CD4-positive, alpha-beta T cell (primary cell): Measurements from ENCODE around the gene TTBK1. TPM values are rescaled to one million over a fixed set of nuclear protein-coding genes. Genes with fewer than 3 reads are reported as not detected.

ENCODE experiments used
- ATAC-seq: fragments of 200-7000 bp; cut with Tn5 transposase; one replicate; pipeline ENCODE4 v1.10.0; 2022; ENCODE audit warnings: mild to moderate bottlenecking; ENCODE audit not compliant: poor library complexity
- CTCF ChIA-PET: fragments of 350-600 bp; sonication (Branson Sonifier 250); formaldehyde crosslinking; loops from one replicate; lab custom pipeline; 2021; ENCODE audit warnings: antibody characterized with exemption, inconsistent platforms; lab: Charles Lee
- POLR2A ChIA-PET: fragments of 350-600 bp; sonication (Branson Sonifier 250); formaldehyde crosslinking; loops from one replicate; lab custom pipeline; 2021; ENCODE audit warnings: antibody characterized with exemption, inconsistent platforms; lab: Charles Lee
- DNase-seq, 14 experiments: peaks; one replicate each; pipeline ENCODE4 v3.0.0-alpha.2; 2013 to 2020; ENCODE audit warnings: mixed read lengths in 2 of 14
- H3K27ac ChIP-seq, 2 donors: one replicate each; pipeline versions ENCODE4 v1.5.1 to v1.7.0; 2013; ENCODE audit warnings: low read length in 2 of 2, low read depth in 1 of 2, mild to moderate bottlenecking in 1 of 2
- H3K27me3 ChIP-seq, 2 experiments: 1 replicate in 1 of 2; 2 replicates in 1 of 2; pipeline versions ENCODE4 v1.6.1 to v1.7.0; 2013; ENCODE audit warnings: low read length in 2 of 2, control low read depth in 1 of 2, mild to moderate bottlenecking in 1 of 2, moderate library complexity in 1 of 2; ENCODE audit not compliant: insufficient read depth in 2 of 2, control insufficient read depth in 1 of 2
- H3K36me3 ChIP-seq: one replicate; pipeline ENCODE4 v1.6.1; 2013; ENCODE audit warnings: low read length, control low read depth; ENCODE audit not compliant: insufficient read depth
- H3K4me1 ChIP-seq: one replicate; pipeline ENCODE4 v1.6.1; 2013; ENCODE audit warnings: low read length, control low read depth; ENCODE audit not compliant: insufficient read depth
- H3K4me3 ChIP-seq: one replicate; pipeline ENCODE4 v1.5.1; 2013; ENCODE audit warnings: mild to moderate bottlenecking, low read length, moderate library complexity
- H3K9me3 ChIP-seq, 2 experiments: 1 replicate in 1 of 2; 2 replicates in 1 of 2; pipeline versions ENCODE4 v1.6.1 to v1.7.0; 2013; ENCODE audit warnings: low read length in 2 of 2, mild to moderate bottlenecking in 2 of 2, control low read depth in 1 of 2, moderate library complexity in 1 of 2; ENCODE audit not compliant: control insufficient read depth in 1 of 2, insufficient read depth in 1 of 2
- H3K27ac Mint-ChIP-seq: one replicate; pipeline ENCODE4 v1.8.0; 2020; ENCODE audit warnings: mixed read lengths
- H3K27me3 Mint-ChIP-seq: one replicate; pipeline ENCODE4 v1.8.0; 2021; ENCODE audit warnings: mixed read lengths
- H3K36me3 Mint-ChIP-seq: one replicate; pipeline ENCODE4 v1.8.0; 2021; ENCODE audit warnings: low read depth, mixed read lengths
- H3K4me1 Mint-ChIP-seq: one replicate; pipeline ENCODE4 v1.8.0; 2021; ENCODE audit warnings: low read depth, mixed read lengths
- H3K4me3 Mint-ChIP-seq: one replicate; pipeline ENCODE4 v1.8.0; 2020; ENCODE audit warnings: mild to moderate bottlenecking, mixed read lengths
- H3K9me3 Mint-ChIP-seq: one replicate; pipeline ENCODE4 v1.8.0; 2020; ENCODE audit warnings: mixed read lengths
- intact Hi-C, 2 experiments: fragments of 100-400 bp; cut with DNase I in 1 of 2; cut with micrococcal nuclease in 1 of 2; formaldehyde crosslinking; loops; one replicate each; pipeline versions ENCODE4 v1.15.1 to v1.9.0; 2023 to 2025; cut with DNase I, micrococcal nuclease
- total RNA-seq, 174 experiments: library from RNA in 2 of 174; stranded (reverse) in 2 of 174; gene quantifications; one replicate each; pipeline ENCODE4 v1.2.3 and lab custom pipeline; 2021 to 2026
- TF ChIP-seq, protein P1 (sequence below): fragments of 200-600 bp; IDR thresholded peaks from one replicate; pipeline ENCODE4 v1.8.0; 2022; ENCODE audit warnings: antibody characterized with exemption, mild to moderate bottlenecking

TTBK1 gene
- total RNA-seq, 2 experiments from 2014 or later, result not detected

DNA sequence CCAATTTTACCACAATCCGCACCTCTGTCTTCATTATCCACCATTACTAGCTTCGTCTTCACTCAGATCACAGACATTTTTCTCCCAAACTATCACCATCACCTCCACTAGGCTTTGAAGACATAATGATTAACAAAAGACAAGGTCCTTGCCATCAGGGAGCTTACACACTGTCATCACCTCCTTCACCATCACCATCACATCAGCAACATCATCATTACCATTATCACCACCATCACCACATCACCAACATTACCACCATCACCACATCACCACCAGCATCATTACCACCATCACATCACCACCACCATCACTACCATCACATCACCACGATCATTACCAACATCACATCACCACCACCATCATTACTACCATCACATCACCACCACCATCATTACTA lies 50.4 kb downstream of the TTBK1 start:
- no peaks in the 10 kb centered on the region for H3K9me3 ChIP-seq
- Mint-ChIP-seq H3K4me3 (no peak overlapping the region), H3K27me3 (peaks cover 7% of the 10 kb centered on the region), H3K36me3 (no peaks in the 10 kb centered on the region), H3K4me1 (no peaks in the 10 kb centered on the region), H3K9me3 (no peaks in the 10 kb centered on the region), H3K27ac (no peak overlapping the region)
- ChIA-PET POLR2A (no interaction called here), CTCF (no interaction called here)
- peaks cover 0 to 5% of the 10 kb centered on the region in 2 experiments for H3K27me3 ChIP-seq
- intact Hi-C loops, result loop anchor here in 1 of 2 experiments (10.0 kb wide), 1 partner anchor 51 kb away; no protein-coding TSS in a partner anchor
- no peaks in the 10 kb centered on the region for H3K36me3 ChIP-seq
- no peak overlapping the region for H3K27ac ChIP-seq
- DNase-seq (no peak), ATAC-seq (no peak)
- TF ChIP-seq, protein P1, sequence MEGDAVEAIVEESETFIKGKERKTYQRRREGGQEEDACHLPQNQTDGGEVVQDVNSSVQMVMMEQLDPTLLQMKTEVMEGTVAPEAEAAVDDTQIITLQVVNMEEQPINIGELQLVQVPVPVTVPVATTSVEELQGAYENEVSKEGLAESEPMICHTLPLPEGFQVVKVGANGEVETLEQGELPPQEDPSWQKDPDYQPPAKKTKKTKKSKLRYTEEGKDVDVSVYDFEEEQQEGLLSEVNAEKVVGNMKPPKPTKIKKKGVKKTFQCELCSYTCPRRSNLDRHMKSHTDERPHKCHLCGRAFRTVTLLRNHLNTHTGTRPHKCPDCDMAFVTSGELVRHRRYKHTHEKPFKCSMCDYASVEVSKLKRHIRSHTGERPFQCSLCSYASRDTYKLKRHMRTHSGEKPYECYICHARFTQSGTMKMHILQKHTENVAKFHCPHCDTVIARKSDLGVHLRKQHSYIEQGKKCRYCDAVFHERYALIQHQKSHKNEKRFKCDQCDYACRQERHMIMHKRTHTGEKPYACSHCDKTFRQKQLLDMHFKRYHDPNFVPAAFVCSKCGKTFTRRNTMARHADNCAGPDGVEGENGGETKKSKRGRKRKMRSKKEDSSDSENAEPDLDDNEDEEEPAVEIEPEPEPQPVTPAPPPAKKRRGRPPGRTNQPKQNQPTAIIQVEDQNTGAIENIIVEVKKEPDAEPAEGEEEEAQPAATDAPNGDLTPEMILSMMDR, result no peak
- no peak overlapping the region for H3K4me3 ChIP-seq
- H3K4me1 ChIP-seq, result no peaks in the 10 kb centered on the region

DNA sequence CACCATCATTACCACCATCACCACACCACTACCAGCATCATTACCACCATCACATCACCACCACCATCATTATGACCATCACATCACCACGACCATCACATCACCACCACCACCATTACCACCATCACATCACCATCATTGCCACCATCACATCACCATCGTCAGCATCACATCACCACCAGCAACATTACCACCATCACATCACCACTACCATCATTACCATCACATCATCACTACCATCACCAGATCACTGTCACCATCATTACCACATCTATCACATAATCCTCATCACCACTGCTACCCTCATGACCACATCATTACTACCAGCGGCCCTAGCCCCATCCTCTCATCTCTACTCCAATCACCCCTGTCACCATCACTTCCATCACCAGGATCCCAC lies 51.3 kb downstream of the TTBK1 start:
- DNase-seq, result no peak
- Histone ChIP-seq H3K27me3 (peaks cover 0 to 5% of the 10 kb centered on the region in 2 experiments), H3K27ac (no peak overlapping the region), H3K36me3 (no peaks in the 10 kb centered on the region), H3K9me3 (no peaks in the 10 kb centered on the region), H3K4me1 (no peaks in the 10 kb centered on the region), H3K4me3 (no peak overlapping the region)
- Mint-ChIP-seq H3K36me3 (no peaks in the 10 kb centered on the region), H3K4me3 (no peak overlapping the region), H3K9me3 (no peaks in the 10 kb centered on the region), H3K27me3 (peaks cover 7% of the 10 kb centered on the region), H3K27ac (no peak overlapping the region), H3K4me1 (no peaks in the 10 kb centered on the region)
- POLR2A ChIA-PET, result no interaction called here
- TF ChIP-seq, protein P1, result no peak
- no peak for ATAC-seq
- intact Hi-C loops, result loop anchor here in 1 of 2 experiments (10.0 kb wide), 1 partner anchor 50 kb away; no protein-coding TSS in a partner anchor
- CTCF ChIA-PET, result no interaction called here

DNA sequence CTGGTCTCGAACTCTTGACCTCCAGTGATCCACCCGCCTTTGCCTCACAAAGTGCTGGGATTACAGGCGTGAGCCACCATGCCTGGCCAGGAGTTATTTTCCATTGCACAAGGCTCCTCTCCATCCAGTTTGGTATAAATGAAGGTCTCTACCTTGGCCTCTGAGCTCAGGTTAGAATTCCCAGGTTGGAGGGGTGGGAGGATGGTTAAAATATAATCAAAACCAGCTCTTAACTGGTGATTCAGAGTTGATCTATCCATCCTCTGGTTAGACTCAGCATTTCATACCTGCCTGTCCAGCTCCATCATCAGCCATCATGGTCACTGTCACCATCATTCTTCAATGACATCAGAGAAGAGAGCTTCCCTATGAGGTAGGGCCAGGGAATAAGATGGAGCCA lies 52.2 kb downstream of the TTBK1 start:
- TF ChIP-seq, protein P1, result no peak
- DNase-seq (no peak), ATAC-seq (no peak)
- no peaks in the 10 kb centered on the region for H3K9me3 Mint-ChIP-seq
- Histone ChIP-seq H3K9me3 (no peaks in the 10 kb centered on the region), H3K36me3 (no peaks in the 10 kb centered on the region), H3K27ac (no peak overlapping the region), H3K4me3 (no peak overlapping the region), H3K27me3 (peaks cover 0 to 5% of the 10 kb centered on the region in 2 experiments), H3K4me1 (no peaks in the 10 kb centered on the region)
- no peak overlapping the region for H3K4me3 Mint-ChIP-seq
- no peak overlapping the region for H3K27ac Mint-ChIP-seq
- POLR2A ChIA-PET, result no interaction called here
- intact Hi-C loops, result loop anchor here in 1 of 2 experiments (10.0 kb wide), 1 partner anchor 49 kb away; no protein-coding TSS in a partner anchor
- no peaks in the 10 kb centered on the region for H3K36me3 Mint-ChIP-seq
- no peaks in the 10 kb centered on the region for H3K4me1 Mint-ChIP-seq
- peaks cover 13% of the 10 kb centered on the region for H3K27me3 Mint-ChIP-seq
- CTCF ChIA-PET, result no interaction called here
